ENCODE results near the gene KCNH1.
A peak's percentile ranks its signal among the peaks of the same experiment; 100 is the strongest.

Gene KCNH1

GRCh38 chr1:210755991-210756659 lies 377.8 kb downstream of the KCNH1 start:
- no peak for DNase-seq (ENCODE audit: low read depth)
- TF ChIP-seq CTCF (IDR thresholded peaks at IDR 0.05; ENCODE audit: insufficient read depth, low read depth, low read length, missing control alignments), result no peak

GRCh38 chr1:210754878-210755665 lies 378.9 kb downstream of the KCNH1 start:
- no peak for TF ChIP-seq CTCF (IDR thresholded peaks at IDR 0.05; ENCODE audit: insufficient read depth, low read depth, low read length, missing control alignments)
- H3K4me3 ChIP-seq (ENCODE audit: low read length), result no peak overlapping the region

More at GRCh38 chr1:210755991-210756659, 377.8 kb downstream of the KCNH1 start:
- no peak overlapping the region for H3K4me3 ChIP-seq (ENCODE audit: low read length)

GRCh38 chr1:210751911-210752310 lies 382.0 kb downstream of the KCNH1 start:
- no peak for DNase-seq (ENCODE audit: low read depth)
- H3K4me3 ChIP-seq (ENCODE audit: low read length), result no peak overlapping the region
- TF ChIP-seq CTCF (IDR thresholded peaks at IDR 0.05; ENCODE audit: insufficient read depth, low read depth, low read length, missing control alignments), result no peak

More at GRCh38 chr1:210754878-210755665, 378.9 kb downstream of the KCNH1 start:
- DNase-seq (ENCODE audit: low read depth), result peak; percentile 82

- DNase-seq (ENCODE audit: low read depth), result no peak
- no peak overlapping the region for H3K4me3 ChIP-seq (ENCODE audit: low read length)
- TF ChIP-seq CTCF (IDR thresholded peaks at IDR 0.05; ENCODE audit: insufficient read depth, low read depth, low read length, missing control alignments), result no peak
Measured at GRCh38 chr1:210750468-210750867, 383.5 kb downstream of the KCNH1 start.

- no peak overlapping the region for H3K4me3 ChIP-seq (ENCODE audit: low read length)
- TF ChIP-seq CTCF (IDR thresholded peaks at IDR 0.05; ENCODE audit: insufficient read depth, low read depth, low read length, missing control alignments), result no peak
Measured at GRCh38 chr1:210748796-210749195, 385.2 kb downstream of the KCNH1 start.

GRCh38 chr1:210747890-210748289 lies 386.1 kb downstream of the KCNH1 start:
- TF ChIP-seq CTCF (IDR thresholded peaks at IDR 0.05; ENCODE audit: insufficient read depth, low read depth, low read length, missing control alignments), result no peak
- no peak for DNase-seq (ENCODE audit: low read depth)

More at GRCh38 chr1:210748796-210749195, 385.2 kb downstream of the KCNH1 start:
- DNase-seq (ENCODE audit: low read depth), result no peak

More at GRCh38 chr1:210747890-210748289, 386.1 kb downstream of the KCNH1 start:
- H3K4me3 ChIP-seq (ENCODE audit: low read length), result no peak overlapping the region

Data from epithelial cell of esophagus (primary cell).